KMS-11 (cell line): Measurements from ENCODE around the gene RALB.

ENCODE experiments used
- H2AFZ ChIP-seq: fragments of 200-600 bp; sonication (generic); 2 replicates; pipeline ENCODE4 v1.6.1; 2016; ENCODE audit warnings: antibody characterized with exemption, mixed run types, low read depth
- H3K27ac ChIP-seq: fragments of 200-600 bp; sonication (generic); 2 replicates; pipeline ENCODE4 v1.6.1; 2016; ENCODE audit warnings: mild to moderate bottlenecking, mixed run types
- H3K27me3 ChIP-seq: fragments of 200-600 bp; sonication (generic); 2 replicates; pipeline ENCODE4 v1.6.1; 2017; ENCODE audit warnings: mild to moderate bottlenecking, low read depth, mixed run types, moderate library complexity; ENCODE audit not compliant: insufficient read depth
- H3K36me3 ChIP-seq: fragments of 200-600 bp; sonication (generic); 2 replicates; pipeline ENCODE4 v1.6.1; 2017; ENCODE audit warnings: mild to moderate bottlenecking, mixed run types; ENCODE audit not compliant: insufficient read depth
- H3K4me1 ChIP-seq: fragments of 200-600 bp; sonication (generic); 2 replicates; pipeline ENCODE4 v1.6.1; 2016; ENCODE audit warnings: mild to moderate bottlenecking, low read depth, mixed run types; ENCODE audit not compliant: poor library complexity, severe bottlenecking
- H3K4me2 ChIP-seq: fragments of 200-600 bp; sonication (generic); 2 replicates; pipeline ENCODE4 v1.7.0; 2016; ENCODE audit warnings: mild to moderate bottlenecking, mixed run types
- H3K4me3 ChIP-seq: fragments of 200-600 bp; sonication (generic); IDR thresholded peaks from 2 replicates; pipeline ENCODE4 v1.6.1; 2017; ENCODE audit warnings: low read depth, low read length, mixed read lengths; ENCODE audit not compliant: insufficient read depth
- H3K79me2 ChIP-seq: fragments of 200-600 bp; sonication (generic); 2 replicates; pipeline ENCODE4 v1.6.1; 2016; ENCODE audit warnings: low read depth, mixed run types; ENCODE audit not compliant: insufficient read depth
- H3K9ac ChIP-seq: fragments of 200-600 bp; sonication (generic); 2 replicates; pipeline ENCODE4 v1.6.1; 2016; ENCODE audit warnings: mild to moderate bottlenecking, mixed run types
- H4K20me1 ChIP-seq: fragments of 200-600 bp; sonication (generic); 2 replicates; pipeline ENCODE4 v1.6.1; 2016; ENCODE audit warnings: mild to moderate bottlenecking, mixed run types; ENCODE audit not compliant: insufficient read depth
- TF ChIP-seq, protein P1 (sequence below): fragments of 200-600 bp; sonication (generic); conservative IDR thresholded peaks from 2 replicates; pipeline ENCODE4 v1.6.1; 2017; ENCODE audit warnings: low read depth, mild to moderate bottlenecking, antibody characterized with exemption, low read length, moderate library complexity, mixed read lengths

Gene RALB

GRCh38 chr2:120278901-120279300 lies 26.2 kb downstream of the RALB start:
- H3K4me2 ChIP-seq: no peak overlapping the region
- H3K27me3 ChIP-seq: no peaks in the 10 kb centered on the region
- peaks cover 32% of the 10 kb centered on the region for H3K4me1 ChIP-seq
- no peaks in the 10 kb centered on the region for H3K36me3 ChIP-seq
- H4K20me1 ChIP-seq: no peaks in the 10 kb centered on the region
- H2AFZ ChIP-seq: no peak overlapping the region
- TF ChIP-seq, protein P1, sequence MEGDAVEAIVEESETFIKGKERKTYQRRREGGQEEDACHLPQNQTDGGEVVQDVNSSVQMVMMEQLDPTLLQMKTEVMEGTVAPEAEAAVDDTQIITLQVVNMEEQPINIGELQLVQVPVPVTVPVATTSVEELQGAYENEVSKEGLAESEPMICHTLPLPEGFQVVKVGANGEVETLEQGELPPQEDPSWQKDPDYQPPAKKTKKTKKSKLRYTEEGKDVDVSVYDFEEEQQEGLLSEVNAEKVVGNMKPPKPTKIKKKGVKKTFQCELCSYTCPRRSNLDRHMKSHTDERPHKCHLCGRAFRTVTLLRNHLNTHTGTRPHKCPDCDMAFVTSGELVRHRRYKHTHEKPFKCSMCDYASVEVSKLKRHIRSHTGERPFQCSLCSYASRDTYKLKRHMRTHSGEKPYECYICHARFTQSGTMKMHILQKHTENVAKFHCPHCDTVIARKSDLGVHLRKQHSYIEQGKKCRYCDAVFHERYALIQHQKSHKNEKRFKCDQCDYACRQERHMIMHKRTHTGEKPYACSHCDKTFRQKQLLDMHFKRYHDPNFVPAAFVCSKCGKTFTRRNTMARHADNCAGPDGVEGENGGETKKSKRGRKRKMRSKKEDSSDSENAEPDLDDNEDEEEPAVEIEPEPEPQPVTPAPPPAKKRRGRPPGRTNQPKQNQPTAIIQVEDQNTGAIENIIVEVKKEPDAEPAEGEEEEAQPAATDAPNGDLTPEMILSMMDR: no peak
- H3K9ac ChIP-seq: no peak overlapping the region
- H3K4me3 ChIP-seq: no peak overlapping the region
- H3K79me2 ChIP-seq: 0 out of 2 replicates have a peak, but pooled peaks cover 2% of the 10 kb centered on the region
- no peak overlapping the region for H3K27ac ChIP-seq

DNA sequence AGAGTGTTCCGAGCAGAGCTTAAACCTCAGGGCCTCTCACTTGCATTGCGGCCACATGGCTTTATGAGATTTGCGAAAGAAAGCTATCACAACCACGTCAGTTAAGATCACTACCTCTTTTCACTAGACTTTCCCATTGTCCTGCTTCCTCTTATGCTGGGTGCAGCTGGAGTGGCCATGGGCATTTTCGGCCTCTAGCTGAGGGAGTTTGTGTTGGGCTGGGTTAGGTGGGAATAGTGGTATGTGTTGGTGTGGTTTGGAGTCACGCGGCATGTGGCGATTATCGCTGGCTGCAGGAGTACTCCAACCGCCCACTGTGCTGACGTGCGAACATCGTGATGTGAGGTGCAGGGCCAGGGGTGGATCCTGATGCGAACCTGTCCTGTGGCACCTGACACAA lies 27.1 kb downstream of the RALB start:
- TF ChIP-seq, protein P1: no peak
- Histone ChIP-seq H3K36me3 (no peaks in the 10 kb centered on the region), H2AFZ (no peak overlapping the region), H3K9ac (no peak overlapping the region), H3K4me3 (no peak overlapping the region), H3K27ac (no peak overlapping the region), H3K79me2 (no peaks in the 10 kb centered on the region), H4K20me1 (no peaks in the 10 kb centered on the region), H3K4me2 (no peak overlapping the region), H3K27me3 (no peaks in the 10 kb centered on the region), H3K4me1 (peaks cover 24% of the 10 kb centered on the region)

DNA sequence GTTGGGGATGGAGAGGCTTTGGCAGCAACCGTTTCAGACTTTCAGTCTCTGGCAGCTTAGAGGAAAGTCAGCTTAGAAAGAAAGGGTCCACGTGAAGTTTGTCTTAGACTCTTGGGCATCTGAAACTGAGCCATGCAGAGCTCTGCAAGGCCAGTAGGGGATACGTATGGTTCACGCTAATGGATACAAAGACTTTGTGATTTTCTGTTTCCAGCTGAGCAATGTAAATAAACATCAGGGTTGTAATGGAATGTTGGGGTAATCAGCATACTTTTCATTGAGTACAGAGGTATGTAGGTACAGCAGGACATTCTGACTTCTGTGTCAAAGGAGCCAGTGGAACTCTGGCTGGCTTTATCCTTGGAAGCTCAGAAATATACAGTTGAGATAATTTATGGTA lies 31.0 kb downstream of the RALB start:
- no peak overlapping the region for H3K4me2 ChIP-seq

DNA sequence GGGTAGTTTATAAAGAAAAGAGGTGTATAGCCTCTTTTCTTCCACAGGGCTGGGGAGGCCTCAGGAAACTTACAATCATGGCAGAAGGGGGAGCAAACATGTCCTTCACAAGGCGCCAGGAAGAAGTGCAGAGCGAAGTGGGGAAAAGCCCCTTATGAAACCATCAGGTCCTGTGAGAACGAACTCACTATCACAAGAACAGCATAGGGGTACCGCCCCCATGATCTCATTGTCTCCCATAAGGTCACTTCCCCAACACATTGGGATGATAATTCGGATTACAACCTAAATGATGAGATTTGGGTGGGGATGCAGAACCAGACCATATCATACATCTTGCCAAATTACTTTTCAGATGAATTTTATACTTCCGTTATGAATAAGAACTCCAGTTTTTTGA lies 32.4 kb downstream of the RALB start:
- H4K20me1 ChIP-seq: no peaks in the 10 kb centered on the region
- H3K27me3 ChIP-seq: no peaks in the 10 kb centered on the region
- no peak overlapping the region for H3K27ac ChIP-seq
- no peak overlapping the region for H3K9ac ChIP-seq
- H2AFZ ChIP-seq: no peak overlapping the region
- no peaks in the 10 kb centered on the region for H3K4me1 ChIP-seq
- TF ChIP-seq, protein P1: no peak
- no peak overlapping the region for H3K4me2 ChIP-seq
- H3K4me3 ChIP-seq: no peak overlapping the region
- H3K36me3 ChIP-seq: no peaks in the 10 kb centered on the region
- no peaks in the 10 kb centered on the region for H3K79me2 ChIP-seq

More for the DNA sequence above, 31.0 kb downstream of the RALB start:
- H3K79me2 ChIP-seq: no peaks in the 10 kb centered on the region
- no peak overlapping the region for H3K4me3 ChIP-seq
- no peak overlapping the region for H3K27ac ChIP-seq
- H3K36me3 ChIP-seq: no peaks in the 10 kb centered on the region
- no peaks in the 10 kb centered on the region for H4K20me1 ChIP-seq
- no peaks in the 10 kb centered on the region for H3K4me1 ChIP-seq
- no peak overlapping the region for H3K9ac ChIP-seq
- TF ChIP-seq, protein P1: no peak
- no peak overlapping the region for H2AFZ ChIP-seq
- no peaks in the 10 kb centered on the region for H3K27me3 ChIP-seq
